Activated CD4-positive, alpha-beta T cell treated with anti-CD3 and anti-CD28 coated beads, Interleukin-2, amount 10 ng/mL, durations not matched to agents 7 days and 5 days (primary cell): ENCODE results near the gene DDC. TPM values are rescaled to one million over a fixed set of nuclear protein-coding genes. Genes with fewer than 3 reads are reported as not detected.
"Not testable (repeated sequence)": the region's sequence is repeated elsewhere in the genome, so short reads cannot be mapped to it uniquely, and the experiment has no call there.

Source experiments
- CTCF ChIA-PET: fragments of 350-600 bp; sonication (Branson Sonifier 250); formaldehyde crosslinking; loops from one replicate; lab custom pipeline; 2021; ENCODE audit warnings: antibody characterized with exemption; lab: Charles Lee
- POLR2A ChIA-PET: fragments of 350-600 bp; sonication (Branson Sonifier 250); formaldehyde crosslinking; loops from one replicate; lab custom pipeline; 2021; ENCODE audit warnings: antibody characterized with exemption; lab: Charles Lee
- DNase-seq: peaks from one replicate; pipeline ENCODE4 v3.0.0-alpha.2; 2020
- H3K27ac Mint-ChIP-seq: one replicate; pipeline ENCODE4 v1.8.0; 2021; ENCODE audit warnings: mild to moderate bottlenecking, moderate library complexity, mixed read lengths
- H3K27me3 Mint-ChIP-seq: one replicate; pipeline ENCODE4 v1.8.0; 2021; ENCODE audit warnings: mixed read lengths
- H3K36me3 Mint-ChIP-seq: one replicate; pipeline ENCODE4 v1.8.0; 2021; ENCODE audit warnings: low read depth, mixed read lengths
- H3K4me1 Mint-ChIP-seq: one replicate; pipeline ENCODE4 v1.8.0; 2021; ENCODE audit warnings: mixed read lengths
- H3K4me3 Mint-ChIP-seq: one replicate; pipeline ENCODE4 v1.8.0; 2021; ENCODE audit warnings: mild to moderate bottlenecking, moderate library complexity, mixed read lengths
- H3K9me3 Mint-ChIP-seq: one replicate; pipeline ENCODE4 v1.8.0; 2021; ENCODE audit warnings: mixed read lengths
- total RNA-seq, 2 experiments: library from RNA; stranded (reverse); gene quantifications; one replicate each; pipeline ENCODE4 v1.2.3, GENCODE V29; 2021

DDC gene
- total RNA-seq, 2 experiments from 2014 or later, result not detected

- POLR2A ChIA-PET, result no interaction called here
- no peak for DNase-seq
- peaks cover 3% of the 10 kb centered on the region for H3K27me3 Mint-ChIP-seq
- CTCF ChIA-PET, result no interaction called here
- no peaks in the 10 kb centered on the region for H3K9me3 Mint-ChIP-seq
- H3K36me3 Mint-ChIP-seq, result no peaks in the 10 kb centered on the region
- H3K27ac Mint-ChIP-seq, result no peak overlapping the region
- H3K4me3 Mint-ChIP-seq, result no peak overlapping the region
- peaks cover 7% of the 10 kb centered on the region for H3K4me1 Mint-ChIP-seq
Measured at GRCh38 chr7:50463035-50463434, 102.2 kb downstream of the DDC start.

GRCh38 chr7:50462361-50462760, 102.8 kb downstream of the DDC start:
- ChIA-PET POLR2A (no interaction called here), CTCF (interaction anchor here (0.7 kb wide), 1 partner anchor 16 kb away, joined by 3 read pairs; no protein-coding TSS in a partner anchor)
- Mint-ChIP-seq H3K4me3 (no peak overlapping the region), H3K9me3 (no peaks in the 10 kb centered on the region), H3K27ac (no peak overlapping the region), H3K4me1 (peaks cover 2% of the 10 kb centered on the region), H3K36me3 (no peaks in the 10 kb centered on the region), H3K27me3 (peaks cover 5% of the 10 kb centered on the region)
- DNase-seq, result no peak

GRCh38 chr7:50461695-50462094, 103.5 kb downstream of the DDC start:
- Mint-ChIP-seq H3K9me3 (no peaks in the 10 kb centered on the region), H3K27ac (no peak overlapping the region), H3K27me3 (peaks cover 5% of the 10 kb centered on the region), H3K4me3 (no peak overlapping the region), H3K4me1 (peaks cover 4% of the 10 kb centered on the region), H3K36me3 (no peaks in the 10 kb centered on the region)
- POLR2A ChIA-PET, result no interaction called here
- CTCF ChIA-PET, result no interaction called here
- DNase-seq, result no peak

- H3K4me1 Mint-ChIP-seq, H3K36me3 Mint-ChIP-seq, POLR2A ChIA-PET, H3K4me3 Mint-ChIP-seq, H3K9me3 Mint-ChIP-seq, H3K27ac Mint-ChIP-seq, DNase-seq: not testable (repeated sequence)
- peaks cover 14% of the 10 kb centered on the region for H3K27me3 Mint-ChIP-seq
- CTCF ChIA-PET, result interaction anchor here (0.7 kb wide), 1 partner anchor 605 kb away, joined by 3 read pairs; no protein-coding TSS in a partner anchor
Measured at GRCh38 chr7:50459183-50459582, 106.0 kb downstream of the DDC start.

GRCh38 chr7:50458651-50459050, 106.6 kb downstream of the DDC start:
- POLR2A ChIA-PET, H3K27ac Mint-ChIP-seq, H3K4me1 Mint-ChIP-seq, H3K9me3 Mint-ChIP-seq, H3K4me3 Mint-ChIP-seq, DNase-seq, H3K36me3 Mint-ChIP-seq: not testable (repeated sequence)
- peaks cover 16% of the 10 kb centered on the region for H3K27me3 Mint-ChIP-seq
- CTCF ChIA-PET, result interaction anchor here (0.7 kb wide), 1 partner anchor 606 kb away, joined by 3 read pairs; no protein-coding TSS in a partner anchor

DNA sequence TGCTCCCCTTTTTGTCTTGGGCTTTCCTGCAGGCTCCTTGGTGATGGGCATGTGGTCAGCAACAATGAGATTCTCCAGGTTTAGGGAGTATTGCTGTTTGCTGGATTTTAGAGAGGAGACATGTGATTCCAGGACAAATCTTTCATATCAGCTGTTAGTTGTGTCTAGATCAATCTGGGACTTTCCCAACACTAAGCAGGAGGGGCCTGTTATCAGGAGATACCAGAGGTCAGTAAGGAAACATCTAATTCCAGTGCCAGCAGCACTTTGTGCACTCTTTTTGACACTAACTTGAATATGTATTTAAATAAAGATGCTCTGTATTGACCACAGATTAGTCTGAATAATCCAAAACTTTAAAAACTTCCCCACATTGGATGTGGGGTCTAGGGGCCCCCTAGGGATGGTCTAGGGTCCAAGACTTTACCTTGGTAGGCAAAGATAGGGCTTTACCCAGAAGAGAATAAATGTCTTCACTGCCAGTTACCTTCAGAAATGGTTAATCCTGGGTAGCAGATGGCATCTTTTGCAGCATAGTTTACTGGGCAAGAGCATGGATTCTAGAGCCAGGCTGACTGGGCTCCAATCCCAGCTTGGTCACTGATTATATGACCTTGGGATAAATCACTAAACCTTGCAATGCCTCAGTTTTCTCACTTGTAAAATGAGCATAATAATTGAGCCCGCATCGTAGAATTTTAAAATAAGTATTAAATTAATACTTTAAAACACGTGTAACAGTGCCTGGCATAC, 108.7 kb downstream of the DDC start:
- Mint-ChIP-seq H3K9me3 (no peaks in the 10 kb centered on the region), H3K27me3 (peaks cover 21% of the 10 kb centered on the region), H3K27ac (no peak overlapping the region), H3K4me1 (peaks cover 4% of the 10 kb centered on the region), H3K36me3 (no peaks in the 10 kb centered on the region), H3K4me3 (no peak overlapping the region)
- DNase-seq, result no peak
- CTCF ChIA-PET, result interaction anchor here (0.9 kb wide), 1 partner anchor 14 kb away, joined by 3 read pairs; no protein-coding TSS in a partner anchor
- POLR2A ChIA-PET, result no interaction called here

GRCh38 chr7:50455658-50456057, 109.5 kb downstream of the DDC start:
- Mint-ChIP-seq H3K36me3 (no peaks in the 10 kb centered on the region), H3K9me3 (no peaks in the 10 kb centered on the region), H3K4me1 (peaks cover 12% of the 10 kb centered on the region), H3K4me3 (no peak overlapping the region), H3K27me3 (peaks cover 21% of the 10 kb centered on the region), H3K27ac (no peak overlapping the region)
- ChIA-PET CTCF (interaction anchor here (0.9 to 1.0 kb wide), 2 partner anchors 13 to 193 kb away, joined by 3 read pairs; no protein-coding TSS in a partner anchor), POLR2A (no interaction called here)
- no peak for DNase-seq

GRCh38 chr7:50454968-50455367, 110.2 kb downstream of the DDC start:
- no peak overlapping the region for H3K27ac Mint-ChIP-seq
- H3K36me3 Mint-ChIP-seq, result no peaks in the 10 kb centered on the region
- peaks cover 16% of the 10 kb centered on the region for H3K4me1 Mint-ChIP-seq
- no peaks in the 10 kb centered on the region for H3K9me3 Mint-ChIP-seq
- CTCF ChIA-PET, result interaction anchor here (1.0 kb wide), 1 partner anchor 194 kb away, joined by 3 read pairs; no protein-coding TSS in a partner anchor
- no peak overlapping the region for H3K4me3 Mint-ChIP-seq
- H3K27me3 Mint-ChIP-seq, result peaks cover 21% of the 10 kb centered on the region
- DNase-seq, result no peak
- POLR2A ChIA-PET, result no interaction called here

DNA sequence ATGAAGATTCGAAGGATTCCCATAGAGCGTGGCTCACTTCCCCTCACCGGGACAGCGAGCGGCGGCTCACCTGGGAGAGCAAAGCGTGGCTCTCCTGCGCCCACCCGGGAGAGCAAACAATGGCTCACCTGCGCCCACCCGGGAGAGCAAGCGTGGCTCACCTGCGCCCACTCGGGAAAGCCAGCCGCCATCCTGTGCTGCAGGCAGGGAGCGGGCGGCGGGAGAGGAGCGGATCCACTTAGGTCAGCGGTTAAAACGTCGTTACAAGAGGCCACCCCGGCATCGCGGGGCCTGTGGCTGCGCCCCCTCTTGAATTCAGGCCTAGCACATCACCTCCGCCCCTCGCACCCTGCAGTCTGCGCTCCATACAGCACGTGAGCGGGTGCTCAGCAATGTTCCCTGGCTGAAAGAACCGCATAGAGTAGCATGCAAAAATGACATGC, 114.6 kb downstream of the DDC start:
- peak; percentile 15 for DNase-seq
- ChIA-PET POLR2A (no interaction called here), CTCF (no interaction called here)
- peak overlapping the region; percentile 96 for H3K27ac Mint-ChIP-seq
- peaks cover 11% of the 10 kb centered on the region for H3K27me3 Mint-ChIP-seq
- peak overlapping the region; percentile 92 for H3K4me3 Mint-ChIP-seq
- H3K4me1 Mint-ChIP-seq, result peaks cover 45% of the 10 kb centered on the region
- peaks cover 16% of the 10 kb centered on the region for H3K36me3 Mint-ChIP-seq
- H3K9me3 Mint-ChIP-seq, result no peaks in the 10 kb centered on the region

GRCh38 chr7:50449881-50450589, 115.2 kb downstream of the DDC start, which contains the start of gene FIGNL1:
Gene FIGNL1 (minus strand): TSS chr7:50450350. CDS start chr7:50447287, 3,063 bp downstream.
- peak; percentile 83 for DNase-seq
- ChIA-PET CTCF (interaction anchor here (0.9 kb wide), 2 partner anchors 32 to 306 kb away, joined by 3 to 4 read pairs; no protein-coding TSS in a partner anchor), POLR2A (no interaction called here)
- H3K9me3 Mint-ChIP-seq, result no peaks in the 10 kb centered on the region
- H3K27me3 Mint-ChIP-seq, result peaks cover 8% of the 10 kb centered on the region
- peaks cover 20% of the 10 kb centered on the region for H3K36me3 Mint-ChIP-seq
- H3K4me1 Mint-ChIP-seq, result peaks cover 51% of the 10 kb centered on the region
- peak within 1 kb of the TSS; percentile 96 for H3K27ac Mint-ChIP-seq
- H3K4me3 Mint-ChIP-seq, result peak within 1 kb of the TSS; percentile 92

DNA sequence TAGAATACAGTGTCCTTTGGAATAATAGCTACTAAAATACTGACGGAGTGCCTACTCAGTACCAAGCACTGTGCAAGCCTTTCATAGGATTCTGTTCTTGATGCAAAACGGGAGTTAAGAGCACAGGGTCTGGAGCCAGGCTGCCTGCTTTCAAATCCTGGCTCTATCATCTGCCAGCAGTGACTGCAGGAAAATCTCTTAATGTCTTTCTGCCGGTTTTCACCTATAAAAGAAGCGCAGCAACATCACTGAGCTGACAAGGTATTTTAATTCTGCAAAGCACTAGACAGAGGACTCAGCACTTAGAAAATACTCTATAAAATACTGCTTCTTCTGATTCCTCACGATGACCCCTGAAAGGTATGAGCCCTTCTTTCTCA, 115.7 kb downstream of the DDC start:
- no peaks in the 10 kb centered on the region for H3K9me3 Mint-ChIP-seq
- ChIA-PET POLR2A (no interaction called here), CTCF (interaction anchor here (0.9 to 1.3 kb wide), 3 partner anchors 26 to 306 kb away, joined by 3 to 4 read pairs (median 4); no protein-coding TSS in a partner anchor)
- H3K27me3 Mint-ChIP-seq, result peaks cover 8% of the 10 kb centered on the region
- H3K4me1 Mint-ChIP-seq, result peaks cover 54% of the 10 kb centered on the region
- peak overlapping the region; percentile 92 for H3K4me3 Mint-ChIP-seq
- peak overlapping the region; percentile 96 for H3K27ac Mint-ChIP-seq
- DNase-seq, result no peak
- H3K36me3 Mint-ChIP-seq, result peaks cover 24% of the 10 kb centered on the region

- CTCF ChIA-PET, result interaction anchor here (1.3 kb wide), 1 partner anchor 25 kb away, joined by 4 read pairs; no protein-coding TSS in a partner anchor
- H3K36me3 Mint-ChIP-seq, result peaks cover 31% of the 10 kb centered on the region
- POLR2A ChIA-PET, result no interaction called here
Measured at GRCh38 chr7:50448823-50449222, 116.4 kb downstream of the DDC start.

More at GRCh38 chr7:50448823-50449222, 116.4 kb downstream of the DDC start:
- peaks cover 7% of the 10 kb centered on the region for H3K27me3 Mint-ChIP-seq
- H3K9me3 Mint-ChIP-seq, result no peaks in the 10 kb centered on the region
- no peak for DNase-seq
- H3K4me1 Mint-ChIP-seq, result peaks cover 60% of the 10 kb centered on the region
- H3K27ac Mint-ChIP-seq, result peak overlapping the region; percentile 96
- H3K4me3 Mint-ChIP-seq, result peak overlapping the region; percentile 92
